ENCODE data around the gene IRX4. TPM values are rescaled to one million over a fixed set of nuclear protein-coding genes. Genes with fewer than 3 reads are reported as not detected.

IRX4 gene
- polyA plus RNA-seq, 1 of the 3 experiments (the other 2 are of a cell fraction), result not detected

- no peaks in the 10 kb centered on the region for H3K79me2 ChIP-seq (ENCODE audit: insufficient read depth)
- no peak for TF ChIP-seq IRF3 (IDR thresholded peaks at IDR 0.05; ENCODE audit: low read depth, low read length)
- no peak for TF ChIP-seq RCOR1 (IDR thresholded peaks at IDR 0.05; ENCODE audit: low read length)
- no peak for TF ChIP-seq FOSL2 (IDR thresholded peaks at IDR 0.05; ENCODE audit: borderline replicate concordance, low read depth)
- no peak for TF ChIP-seq GATA2 (CRISPR knock-in tag; IDR thresholded peaks at IDR 0.05)
- no peak for TF ChIP-seq EZH2phosphoT487 (IDR thresholded peaks at IDR 0.05; ENCODE audit: borderline replicate concordance, low read depth)
- no peak for TF ChIP-seq TCF12 (IDR thresholded peaks at IDR 0.05)
- TF ChIP-seq EP300 (IDR thresholded peaks at IDR 0.05; ENCODE audit: borderline replicate concordance in 1 of 2, low read depth in 1 of 2, low read length in 1 of 2), result no peak
- no peak for TF ChIP-seq YY1 (IDR thresholded peaks at IDR 0.05; ENCODE audit: low read depth)
- TF ChIP-seq USF1 (IDR thresholded peaks at IDR 0.05; ENCODE audit: borderline replicate concordance, low read depth), result no peak
- TF ChIP-seq SIN3A (IDR thresholded peaks at IDR 0.05; ENCODE audit: borderline replicate concordance, low read depth, low read length), result no peak
- TF ChIP-seq MAX (IDR thresholded peaks at IDR 0.05; ENCODE audit: low read depth), result no peak
- no peak for TF ChIP-seq CHD2 (IDR thresholded peaks at IDR 0.05; ENCODE audit: low read length, partially characterized antibody)
- no peak for TF ChIP-seq MEF2A (IDR thresholded peaks at IDR 0.05; ENCODE audit: borderline replicate concordance, low read depth)
- TF ChIP-seq ELF1 (IDR thresholded peaks at IDR 0.05), result no peak
- no peak for TF ChIP-seq NFIC (IDR thresholded peaks at IDR 0.05; ENCODE audit: borderline replicate concordance)
- no peak for TF ChIP-seq PBX3 (IDR thresholded peaks at IDR 0.05)
- TF ChIP-seq RAD21 (IDR thresholded peaks at IDR 0.05; ENCODE audit: low read length), result no peak
- no peaks in the 10 kb centered on the region for H3K4me1 ChIP-seq (ENCODE audit: control insufficient read depth in 1 of 2, insufficient read depth in 2 of 2, low read depth in 1 of 2, low read length in 1 of 2)
- no peak overlapping the region for H2AFZ ChIP-seq (ENCODE audit: low read depth)
- no peak overlapping the region for H3K4me2 ChIP-seq
- WGBS (ENCODE audit: low lambda C conversion rate), result 30% methylated on average over 12 of the region's 66 CpGs
- no peaks in the 10 kb centered on the region for H3K9me2 ChIP-seq
- H3K9me3 ChIP-seq, result no peaks in the 10 kb centered on the region
- H3K9ac ChIP-seq, result no peak overlapping the region
- H3K4me3 ChIP-seq (ENCODE audit: low read depth in 2 of 2, low read length in 1 of 2), result no peak overlapping the region
- no peaks in the 10 kb centered on the region for H3K36me3 ChIP-seq (replicated peaks in 1 of 2; ENCODE audit: control insufficient read depth in 1 of 2, insufficient read depth in 2 of 2, low read length in 1 of 2)
- peaks cover 54% of the 10 kb centered on the region; the same call in 1 of the 2 replicates for H3K27me3 ChIP-seq (ENCODE audit: insufficient read depth)
- peak; percentile 40 for DNase-seq
- no peaks in the 10 kb centered on the region for H4K20me1 ChIP-seq (ENCODE audit: insufficient read depth)
- no peak overlapping the region for H3K27ac ChIP-seq (ENCODE audit: low read depth in 2 of 2, low read length in 1 of 2)
- ChIA-PET CTCF (no interaction called here), POLR2A (no interaction called here)
- H3F3A ChIP-seq (replicated peaks; ENCODE audit: insufficient read depth), result peaks cover 8% of the 10 kb centered on the region
These were observed 48.3 kb upstream of the IRX4 start for GRCh38 chr5:1930880-1931603.

Measured in SK-N-SH (cell line).